Caco-2 (cell line): ENCODE results near the gene CSH2. TPM values are rescaled to one million over a fixed set of nuclear protein-coding genes. Genes with fewer than 3 reads are reported as not detected.
"Not testable (repeated sequence)": the region's sequence is repeated elsewhere in the genome, so short reads cannot be mapped to it uniquely, and the experiment has no call there.

Source experiments
- BruUV-seq: library from RNA; stranded (reverse); fragments of 400-500 nt; replicated peaks from 2 replicates; lab custom pipeline; 2021; lab: Mats Ljungman, UMichigan
- CTCF ChIA-PET: fragments of 300-600 bp; sonication (Branson Sonifier 250); formaldehyde crosslinking; loops from one replicate; lab custom pipeline; 2022; ENCODE audit warnings: antibody characterized with exemption; lab: Charles Lee
- POLR2A ChIA-PET: fragments of 300-600 bp; sonication (Branson Sonifier 250); formaldehyde crosslinking; loops from one replicate; lab custom pipeline; 2022; ENCODE audit warnings: antibody characterized with exemption; lab: Charles Lee
- DNase-seq, 2 experiments: peaks; one replicate each; pipeline versions ENCODE4 v3.0.0 to v3.0.0-alpha.2; 2020 to 2022
- H3K27me3 ChIP-seq: replicated peaks from 2 replicates; pipeline ENCODE4 v1.6.0; 2011; ENCODE audit warnings: low read length; ENCODE audit not compliant: control insufficient read depth, insufficient read depth
- H3K36me3 ChIP-seq: 2 replicates; pipeline ENCODE4 v1.5.1; 2011; ENCODE audit warnings: low read length; ENCODE audit not compliant: control insufficient read depth, insufficient read depth
- H3K4me1 ChIP-seq: fragments of 250-450 bp; sonication (Bioruptor Pico); 2 replicates; pipeline ENCODE4 v1.5.1; 2020; ENCODE audit warnings: mild to moderate bottlenecking
- H3K4me3 ChIP-seq: 2 replicates; pipeline ENCODE4 v1.5.1; 2011; ENCODE audit warnings: low read depth, mild to moderate bottlenecking, control low read depth, low read length
- H3K9me3 ChIP-seq: fragments of 250-450 bp; sonication (Bioruptor Pico); 2 replicates; pipeline ENCODE4 v1.5.1; 2020; ENCODE audit warnings: mild to moderate bottlenecking, moderate library complexity
- H3K27ac Mint-ChIP-seq: one replicate; pipeline ENCODE4 v1.8.0; 2022; ENCODE audit warnings: mixed read lengths; ENCODE audit not compliant: unreplicated experiment
- H3K27me3 Mint-ChIP-seq: one replicate; pipeline ENCODE4 v1.8.0; 2022; ENCODE audit warnings: mixed read lengths; ENCODE audit not compliant: insufficient read depth, unreplicated experiment
- H3K36me3 Mint-ChIP-seq: one replicate; pipeline ENCODE4 v1.8.0; 2022; ENCODE audit warnings: mild to moderate bottlenecking, mixed read lengths; ENCODE audit not compliant: insufficient read depth, unreplicated experiment
- H3K4me1 Mint-ChIP-seq: one replicate; pipeline ENCODE4 v1.8.0; 2022; ENCODE audit warnings: low read depth, mixed read lengths; ENCODE audit not compliant: unreplicated experiment
- H3K4me3 Mint-ChIP-seq: one replicate; pipeline ENCODE4 v1.8.0; 2022; ENCODE audit warnings: mild to moderate bottlenecking, moderate library complexity, mixed read lengths; ENCODE audit not compliant: unreplicated experiment
- H3K9me3 Mint-ChIP-seq: one replicate; pipeline ENCODE4 v1.8.0; 2022; ENCODE audit warnings: mixed read lengths; ENCODE audit not compliant: unreplicated experiment
- CTCF ChIP-seq, 2 experiments: fragments of 200-600 bp in 1 of 2; IDR thresholded peaks; 1 replicate in 1 of 2; 2 replicates in 1 of 2; pipeline versions ENCODE4 v1.5.1 to v1.8.0; 2011 to 2022; ENCODE audit warnings: antibody characterized with exemption in 1 of 2, control low read depth in 1 of 2, inconsistent platforms in 1 of 2, low read depth in 1 of 2, low read length in 1 of 2, mild to moderate bottlenecking in 1 of 2, moderate library complexity in 1 of 2; ENCODE audit not compliant: insufficient read depth in 1 of 2, severe bottlenecking in 1 of 2, unreplicated experiment in 1 of 2
- intact Hi-C: fragments of 100-400 bp; cut with micrococcal nuclease; formaldehyde crosslinking; loops from one replicate; pipeline ENCODE4 v1.10.0; 2022; ENCODE audit not compliant: unreplicated experiment
- total RNA-seq: library from RNA; stranded (reverse); gene quantifications from 2 replicates; pipeline ENCODE4 v1.2.3, GENCODE V29; 2022

CSH2 gene
- total RNA-seq, 1 experiment from 2014 or later, result not detected

GRCh38 chr17:63894021-63894420, 20.5 kb upstream of the CSH2 start:
- H3K4me1 ChIP-seq, H3K27me3 ChIP-seq, H3K36me3 ChIP-seq, intact Hi-C loops, H3K4me3 ChIP-seq, BruUV-seq, H3K36me3 Mint-ChIP-seq, H3K9me3 ChIP-seq, H3K4me3 Mint-ChIP-seq, H3K27ac Mint-ChIP-seq, POLR2A ChIA-PET, H3K9me3 Mint-ChIP-seq: not testable (repeated sequence)
- DNase-seq, result peak in 1 of 2 experiments; percentile 10
- CTCF ChIA-PET, result interaction anchor here (0.6 kb wide), 1 partner anchor 11 kb away, joined by 6 read pairs; no protein-coding TSS in a partner anchor
- peaks cover 17% of the 10 kb centered on the region for H3K27me3 Mint-ChIP-seq
- peaks cover 11% of the 10 kb centered on the region for H3K4me1 Mint-ChIP-seq

- H3K36me3 Mint-ChIP-seq, H3K4me3 ChIP-seq, H3K9me3 Mint-ChIP-seq, H3K4me1 ChIP-seq, H3K4me3 Mint-ChIP-seq, H3K36me3 ChIP-seq, H3K27me3 Mint-ChIP-seq, POLR2A ChIA-PET, intact Hi-C loops, H3K27ac Mint-ChIP-seq, H3K9me3 ChIP-seq, BruUV-seq, H3K27me3 ChIP-seq: not testable (repeated sequence)
- H3K4me1 Mint-ChIP-seq, result peaks cover 13% of the 10 kb centered on the region
- peak in 1 of 2 experiments; percentile 43 for TF ChIP-seq CTCF (IDR thresholded peaks at IDR 0.05; ENCODE audit: insufficient read depth in 1 of 2, low read depth in 1 of 2, low read length in 1 of 2, severe bottlenecking in 1 of 2, unreplicated experiment in 1 of 2)
- CTCF ChIA-PET, result interaction anchor here (0.6 to 1.2 kb wide), 4 partner anchors 19 to 96 kb away, joined by 3 to 4 read pairs (median 3); no protein-coding TSS in a partner anchor
- DNase-seq, result peak; percentile 37 to 40
These were observed 19.0 kb upstream of the CSH2 start for GRCh38 chr17:63892316-63893037.

- POLR2A ChIA-PET, H3K4me3 Mint-ChIP-seq, BruUV-seq, H3K4me1 ChIP-seq, H3K36me3 ChIP-seq, H3K36me3 Mint-ChIP-seq, H3K9me3 Mint-ChIP-seq, H3K27me3 Mint-ChIP-seq, H3K4me3 ChIP-seq, H3K9me3 ChIP-seq, intact Hi-C loops, H3K27ac Mint-ChIP-seq, H3K27me3 ChIP-seq: not testable (repeated sequence)
- peak; percentile 56 to 58 for TF ChIP-seq CTCF (IDR thresholded peaks at IDR 0.05; ENCODE audit: insufficient read depth in 1 of 2, low read depth in 1 of 2, low read length in 1 of 2, severe bottlenecking in 1 of 2, unreplicated experiment in 1 of 2)
- CTCF ChIA-PET, result interaction anchor here (0.8 to 1.8 kb wide), 4 partner anchors 8 to 244 kb away, joined by 4 to 8 read pairs (median 6); partner anchors contain the start of gene CSHL1
- DNase-seq, result peak; percentile 56 to 58
- peaks cover 13% of the 10 kb centered on the region for H3K4me1 Mint-ChIP-seq
These were observed 15.8 kb upstream of the CSH2 start for GRCh38 chr17:63889026-63889848.

GRCh38 chr17:63885119-63885518, 11.6 kb upstream of the CSH2 start:
- POLR2A ChIA-PET, H3K27me3 Mint-ChIP-seq, intact Hi-C loops, H3K9me3 Mint-ChIP-seq, H3K36me3 ChIP-seq, H3K27me3 ChIP-seq, H3K4me1 ChIP-seq, CTCF ChIA-PET, H3K9me3 ChIP-seq, H3K27ac Mint-ChIP-seq, BruUV-seq, H3K4me1 Mint-ChIP-seq, H3K4me3 Mint-ChIP-seq, H3K4me3 ChIP-seq, DNase-seq, H3K36me3 Mint-ChIP-seq: not testable (repeated sequence)

GRCh38 chr17:63882626-63883126, 9.2 kb upstream of the CSH2 start:
- H3K27ac Mint-ChIP-seq, H3K9me3 ChIP-seq, H3K36me3 Mint-ChIP-seq, DNase-seq, H3K36me3 ChIP-seq, BruUV-seq, H3K4me3 ChIP-seq, H3K4me1 Mint-ChIP-seq, H3K9me3 Mint-ChIP-seq, H3K4me3 Mint-ChIP-seq, intact Hi-C loops, H3K27me3 Mint-ChIP-seq, POLR2A ChIA-PET, H3K4me1 ChIP-seq, H3K27me3 ChIP-seq: not testable (repeated sequence)
- CTCF ChIA-PET, result interaction anchor here (0.6 kb wide), 1 partner anchor 11 kb away, joined by 6 read pairs; no protein-coding TSS in a partner anchor
